Nucleus accumbens (tissue), 56 donors: ENCODE results near the gene CYP27C1.

Experiments
- DNase-seq, 56 donors: peaks; one replicate each; lab custom pipeline; 2025; lab: John Stamatoyannopoulos, UW

CYP27C1 gene

DNA sequence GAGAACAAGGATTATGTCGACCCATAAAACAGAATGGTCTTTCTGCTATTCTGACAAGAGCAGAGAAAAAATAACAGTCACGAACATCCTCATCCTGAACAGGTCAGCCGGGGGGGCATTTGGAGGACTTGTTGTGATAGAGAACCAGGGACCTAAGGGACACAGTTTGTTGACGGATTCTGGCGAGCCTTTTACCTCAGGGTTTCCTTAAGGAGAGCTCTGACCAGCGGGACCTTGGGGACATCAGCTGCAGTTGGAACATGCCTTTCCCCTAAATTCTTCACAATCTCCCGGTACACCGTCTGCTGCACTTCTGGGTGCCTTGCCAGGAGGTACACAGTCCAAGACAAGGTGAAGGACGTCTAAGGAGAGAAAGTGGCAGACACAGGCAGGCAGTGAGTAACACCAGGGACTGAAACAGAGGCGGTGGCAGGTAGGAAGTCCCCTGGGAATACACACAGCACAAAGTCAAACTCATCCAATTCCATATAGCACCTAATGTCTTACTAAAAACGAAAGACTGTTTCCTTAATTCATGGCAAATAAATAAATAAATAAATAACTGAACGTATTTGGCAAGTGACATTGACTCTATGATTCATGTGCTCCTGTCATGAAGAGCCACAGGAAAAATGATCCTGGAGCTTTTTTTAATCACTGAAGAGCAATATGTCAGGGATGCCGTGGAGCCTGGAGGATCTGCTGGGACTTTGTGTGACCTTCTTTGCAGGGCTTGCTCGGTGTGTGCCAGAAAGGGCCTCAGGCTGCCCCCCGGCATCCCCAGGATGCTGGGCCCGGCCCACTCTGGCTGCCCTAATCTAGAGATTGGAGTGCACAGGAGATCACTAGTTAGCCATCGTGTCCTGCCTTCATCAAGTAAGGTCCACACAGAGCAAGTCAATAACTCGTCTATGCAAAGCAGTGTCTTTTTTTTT, 24.7 kb downstream of the CYP27C1 start:
- no peak for DNase-seq

DNA sequence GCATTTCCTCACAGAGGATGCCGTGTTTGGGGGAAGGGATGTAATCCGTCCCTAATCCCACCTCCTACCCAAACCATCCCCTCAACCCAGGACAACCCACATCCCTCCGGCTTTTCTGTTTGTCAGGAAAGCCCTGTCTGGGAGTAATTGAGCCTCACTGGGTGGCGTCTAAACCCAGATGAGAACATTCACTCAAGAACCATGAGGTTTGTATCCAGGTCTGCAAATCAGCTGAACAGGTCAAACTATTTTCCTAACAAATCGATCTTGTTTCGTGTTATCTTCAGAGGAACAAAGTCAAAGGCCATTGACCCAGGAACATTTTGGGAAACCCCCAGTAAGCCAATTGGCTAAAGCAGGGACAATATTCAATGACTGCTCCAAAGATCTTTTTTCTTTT, 25.7 kb downstream of the CYP27C1 start:
- DNase-seq, result no peak

DNA sequence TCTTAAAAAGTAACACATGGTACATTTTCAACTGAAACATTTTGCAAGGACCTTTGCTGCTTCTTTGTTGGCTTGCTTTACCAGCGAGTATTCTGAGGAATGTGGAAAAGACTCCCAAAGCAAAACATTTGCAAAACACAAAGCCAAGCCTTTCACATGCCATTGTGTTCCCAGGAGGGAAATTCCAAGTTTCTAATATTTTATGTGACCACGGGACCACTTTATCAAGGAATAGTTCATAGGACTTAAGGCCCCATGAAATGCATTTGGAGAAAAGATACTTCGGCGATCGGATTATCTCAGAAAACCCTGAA, 26.2 kb downstream of the CYP27C1 start:
- DNase-seq, result no peak

DNA sequence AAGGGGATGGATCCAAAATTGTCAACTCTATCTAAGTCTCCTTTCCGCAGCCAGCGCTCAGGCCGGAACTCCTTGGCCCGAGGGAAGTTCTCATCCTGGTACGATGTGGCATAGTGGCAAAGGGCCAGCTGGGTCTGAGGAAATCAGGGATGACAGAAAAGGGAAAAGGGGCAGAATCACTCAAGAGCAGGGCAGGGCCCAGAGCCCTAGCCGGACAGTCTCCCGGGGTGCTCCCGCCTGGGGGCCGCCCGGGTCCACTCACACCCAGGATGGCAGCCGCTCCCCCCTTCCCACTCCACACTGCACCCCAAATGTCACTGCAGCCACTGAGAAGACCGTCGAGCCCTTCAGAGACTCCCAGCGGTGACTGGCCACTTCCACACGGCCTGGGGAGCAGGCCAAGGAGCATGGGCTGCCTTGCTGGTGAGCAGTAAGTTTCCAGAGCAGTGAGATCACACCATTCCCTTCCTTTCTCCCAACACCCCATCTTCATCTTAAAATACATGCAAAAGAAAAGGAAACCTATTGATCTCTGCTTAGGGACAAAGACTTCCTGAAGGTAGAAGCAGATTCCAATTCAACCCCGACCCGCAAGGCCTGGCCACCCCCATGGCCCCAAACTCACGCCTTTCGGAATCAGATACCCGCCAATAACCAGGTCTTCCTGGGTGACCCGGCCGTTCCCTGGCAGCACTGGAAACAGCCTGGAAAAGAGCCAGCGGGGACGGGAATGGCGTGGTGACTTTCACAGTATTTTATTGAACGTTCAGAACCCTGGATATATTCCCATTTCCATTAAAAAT, 26.7 kb downstream of the CYP27C1 start:
- no peak for DNase-seq

DNA sequence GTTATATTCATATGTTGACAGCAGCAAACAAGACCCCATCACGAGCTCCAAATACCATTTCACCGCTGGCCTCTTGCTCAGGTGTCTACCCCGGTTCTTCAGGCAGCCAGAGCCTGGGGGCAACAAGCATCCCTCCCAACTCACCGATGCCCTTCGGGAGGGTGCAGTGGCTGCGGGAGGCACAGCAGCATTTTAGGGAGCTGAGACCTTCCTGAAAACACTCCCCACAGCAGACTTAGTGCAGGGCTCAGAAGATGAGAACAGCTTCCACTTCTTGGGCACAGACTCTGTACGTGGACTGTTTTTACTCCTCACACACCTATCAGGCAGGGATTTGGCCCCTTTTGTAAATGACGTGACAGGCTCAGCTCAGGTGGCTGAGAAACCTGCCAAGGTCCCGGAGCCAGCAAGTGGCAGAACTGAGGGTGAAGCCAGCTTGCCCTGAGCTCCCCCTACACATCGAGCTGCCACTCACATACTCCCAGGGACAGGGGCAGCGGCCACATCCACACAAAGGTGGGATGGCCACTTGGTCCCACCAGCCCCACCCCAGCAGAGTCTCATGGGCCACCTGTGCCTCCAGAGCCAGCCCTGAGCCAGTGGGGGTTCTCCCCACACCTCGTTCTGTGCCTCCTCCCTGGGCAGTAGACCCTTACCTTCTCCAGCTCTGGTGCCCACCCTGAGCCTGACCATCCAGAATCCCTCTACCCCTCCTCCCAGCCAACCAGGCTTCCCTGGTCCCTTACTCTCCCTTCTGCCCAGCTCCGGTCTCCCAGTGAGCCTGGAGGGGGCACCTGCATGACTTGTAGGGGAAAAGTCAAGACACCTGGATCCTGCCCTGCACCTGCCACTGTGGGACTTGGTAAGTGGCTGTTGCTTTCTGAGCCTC, 28.5 kb downstream of the CYP27C1 start:
- no peak for DNase-seq

DNA sequence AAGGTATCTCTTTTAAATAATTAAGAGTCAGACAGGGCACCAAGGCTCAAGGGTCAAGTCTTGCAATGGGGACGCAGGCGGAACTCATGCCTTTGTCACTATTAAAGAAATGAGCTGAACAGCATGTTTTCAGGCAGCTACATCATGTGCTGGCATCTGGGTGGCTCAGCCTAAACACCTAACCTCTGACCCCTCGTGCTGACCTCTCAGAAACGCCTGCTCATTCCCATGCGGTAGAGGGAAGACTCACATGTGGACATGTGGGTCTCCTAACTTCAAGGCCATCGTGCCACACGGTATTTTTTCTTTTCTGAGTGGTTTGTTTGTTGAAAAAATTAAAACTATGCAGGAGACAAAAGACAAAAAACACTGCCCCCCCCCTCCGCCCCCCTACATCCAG, 31.3 kb downstream of the CYP27C1 start:
- no peak for DNase-seq

DNA sequence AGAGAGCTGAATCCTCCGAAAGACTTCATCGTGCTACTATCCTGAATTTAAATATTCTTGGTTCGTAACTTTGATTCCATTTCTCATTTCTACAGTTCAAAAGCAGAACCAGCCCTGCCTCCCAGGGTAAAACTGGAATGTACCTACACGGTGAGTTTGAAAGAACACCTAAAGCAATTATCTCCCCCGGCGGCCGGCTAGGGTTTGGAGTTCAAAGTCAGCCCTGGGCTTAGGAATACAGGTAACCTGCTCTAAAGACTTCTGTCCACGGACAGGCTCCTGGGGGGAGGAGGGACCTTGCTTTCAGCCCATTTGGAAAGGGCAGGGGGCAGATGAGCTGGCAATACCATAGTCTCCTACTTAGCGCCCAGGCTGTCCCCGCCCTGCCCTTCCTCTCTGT, 32.3 kb downstream of the CYP27C1 start:
- DNase-seq, result no peak

DNA sequence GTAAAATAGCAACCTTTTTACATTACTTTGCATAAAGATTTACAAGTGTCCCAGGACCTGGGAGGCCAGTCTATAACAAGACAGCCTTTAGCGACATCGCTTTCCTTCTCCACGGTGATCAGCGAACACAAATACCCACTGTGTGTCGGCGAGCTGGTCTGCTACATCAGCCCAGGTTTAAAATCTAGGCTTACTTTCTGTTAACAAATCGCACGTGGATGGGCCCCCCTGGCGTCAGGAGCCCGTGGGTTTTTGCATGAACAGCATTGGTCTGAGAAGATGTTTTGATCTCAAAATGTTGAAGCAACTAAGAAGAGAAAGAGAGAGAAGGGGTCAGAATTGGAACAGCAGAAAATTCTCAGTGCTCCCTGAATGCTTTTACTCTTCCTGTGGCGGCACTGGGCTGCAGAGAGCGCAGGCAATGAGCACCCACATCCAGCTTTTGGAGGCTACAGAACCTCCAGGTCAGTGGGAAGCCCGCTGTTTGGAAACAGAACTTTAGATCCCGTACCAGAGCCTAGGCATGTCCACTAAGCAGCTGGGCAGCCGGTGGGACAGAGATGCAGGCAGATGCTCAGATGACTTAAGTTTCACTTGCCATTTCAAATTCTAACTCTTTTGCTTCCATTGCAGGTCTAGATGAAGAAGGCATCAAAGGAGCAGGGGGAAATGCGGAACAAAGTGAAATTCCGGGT, 32.9 kb downstream of the CYP27C1 start:
- DNase-seq, result no peak

DNA sequence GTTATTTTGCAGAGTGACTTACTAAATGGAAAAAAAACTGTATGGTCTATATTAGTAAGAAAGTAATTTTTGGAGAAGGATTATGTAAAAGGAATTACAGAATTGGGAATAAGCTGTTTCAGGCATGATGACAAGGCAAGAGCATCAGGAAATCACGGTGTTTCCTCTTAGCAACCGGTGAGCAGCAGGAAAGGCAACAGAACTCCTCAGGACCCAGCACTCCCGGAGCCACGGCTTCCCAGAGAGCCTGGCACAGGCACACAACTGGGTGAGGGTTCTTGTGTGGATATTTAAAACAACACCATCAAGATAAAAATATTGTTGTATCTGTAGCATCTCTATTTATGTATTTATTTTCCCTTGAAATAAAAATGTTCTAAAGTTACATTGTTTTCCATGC, 34.4 kb downstream of the CYP27C1 start:
- DNase-seq, result peak in 1 of 56 donors; percentile 17

DNA sequence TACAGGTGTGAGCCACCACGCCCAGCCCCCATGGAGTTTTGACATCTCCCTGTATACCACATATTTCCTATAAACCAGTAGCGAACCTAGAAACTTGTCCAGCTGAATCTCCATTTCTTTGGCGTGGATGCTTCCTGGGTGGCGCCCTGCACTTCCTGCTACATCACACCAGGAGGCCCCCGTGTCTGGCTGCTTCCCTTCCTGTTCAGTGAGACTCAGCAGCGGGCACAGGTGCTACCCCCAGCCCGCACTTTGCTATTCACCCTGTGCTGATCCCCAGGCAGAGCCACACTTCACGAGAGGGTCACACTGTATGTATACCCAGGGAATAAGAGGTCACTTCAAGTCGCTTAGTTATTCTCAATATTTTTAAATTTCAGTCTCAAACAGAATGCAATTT, 35.0 kb downstream of the CYP27C1 start:
- no peak for DNase-seq

DNA sequence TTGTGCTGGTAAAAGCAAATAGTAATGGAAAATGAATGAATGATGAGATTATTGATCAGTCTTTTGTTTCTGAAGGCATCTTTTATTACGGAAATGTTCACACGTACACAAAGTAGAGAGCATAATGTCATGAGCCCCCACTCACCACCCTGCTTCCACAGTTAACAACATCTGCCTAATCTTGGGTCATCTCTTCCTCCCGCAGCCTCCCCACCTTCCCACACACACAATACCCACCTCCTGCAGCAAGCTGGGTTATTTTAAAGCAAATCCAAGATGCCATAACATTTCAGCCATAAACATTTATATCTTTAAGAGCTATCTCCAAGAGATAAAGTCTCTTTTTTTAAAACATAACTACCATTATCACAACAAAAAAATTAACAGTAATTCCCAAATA, 36.3 kb downstream of the CYP27C1 start:
- DNase-seq, result no peak

DNA sequence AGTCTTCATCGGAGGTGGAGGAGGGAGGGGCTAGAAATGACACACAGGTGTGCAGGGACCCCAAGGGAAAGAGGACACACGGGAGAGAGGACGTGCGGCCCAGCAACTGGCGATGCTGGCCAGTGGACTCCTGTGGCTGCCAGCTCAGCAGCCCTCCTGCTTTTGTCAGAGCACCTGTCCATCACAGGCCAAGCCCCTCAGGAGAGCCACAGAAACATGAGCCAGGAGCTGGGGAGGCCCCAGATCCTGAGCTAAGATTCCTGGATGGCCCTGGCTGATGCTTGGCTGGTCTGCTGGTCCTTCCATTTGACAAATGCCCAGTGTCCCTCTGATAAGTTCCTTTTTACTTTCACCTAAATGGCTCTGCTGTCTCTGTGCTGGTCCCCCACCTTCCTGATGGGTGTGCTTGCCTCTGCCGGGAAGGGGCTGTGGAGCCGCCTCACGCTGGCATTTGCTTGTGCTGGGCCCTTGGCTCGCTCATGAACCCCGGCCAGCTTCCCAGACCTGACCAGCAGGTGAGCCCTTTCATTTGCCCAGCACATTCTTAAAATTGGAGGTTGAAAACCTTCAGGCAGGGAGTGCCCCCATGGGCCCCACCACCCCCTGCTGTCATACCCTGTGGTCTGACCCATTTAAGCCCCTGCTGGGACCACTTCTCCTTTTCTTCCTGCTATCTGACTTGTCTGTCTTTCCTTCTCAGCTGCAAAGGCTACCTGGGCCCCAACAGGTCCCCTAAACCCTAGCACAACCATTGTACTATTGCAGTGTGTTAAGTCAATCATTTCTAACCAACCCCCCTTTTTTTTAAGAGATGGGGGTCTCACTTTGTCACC, 37.3 kb downstream of the CYP27C1 start:
- DNase-seq, result no peak

DNA sequence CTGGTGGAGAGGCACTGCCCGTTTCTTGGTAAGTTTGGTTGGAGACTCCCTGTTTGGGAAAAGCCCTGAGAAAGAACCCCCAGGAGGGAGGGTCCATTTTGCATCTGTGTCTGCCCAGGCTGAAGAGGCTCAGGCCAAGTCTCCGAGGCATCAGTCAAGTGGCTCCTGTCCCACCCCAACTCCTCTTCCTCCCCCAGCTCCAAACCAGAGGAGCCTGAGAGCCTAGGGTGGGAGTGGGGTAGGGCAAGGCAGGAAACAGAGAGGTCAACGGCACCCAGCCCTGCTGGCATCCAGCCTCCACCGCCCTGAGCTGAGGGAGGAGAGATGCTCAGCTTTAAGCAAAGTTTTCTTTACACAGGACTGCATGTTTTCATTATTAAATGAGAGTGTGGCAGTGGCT, 38.2 kb downstream of the CYP27C1 start:
- DNase-seq, result no peak

DNA sequence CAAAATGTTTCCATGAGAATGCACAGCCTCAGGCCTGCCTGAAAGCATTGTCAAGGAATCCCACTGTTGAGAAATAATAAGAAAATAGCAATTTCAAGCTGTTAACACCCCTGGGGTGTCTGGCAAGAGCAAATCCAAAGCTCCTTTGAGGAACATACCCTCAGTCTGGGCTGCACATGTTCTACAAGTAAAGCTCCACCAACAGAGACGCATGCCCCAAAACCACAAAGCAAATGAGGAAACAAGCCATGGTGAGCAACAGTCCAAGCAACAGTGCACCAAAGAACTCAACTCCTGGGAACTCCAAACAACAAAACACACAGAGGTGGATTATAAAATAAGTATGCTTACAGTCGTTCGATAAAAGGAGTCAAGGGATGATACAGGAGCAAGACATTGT, 40.3 kb downstream of the CYP27C1 start:
- peak in 1 of 56 donors; percentile 12 for DNase-seq

DNA sequence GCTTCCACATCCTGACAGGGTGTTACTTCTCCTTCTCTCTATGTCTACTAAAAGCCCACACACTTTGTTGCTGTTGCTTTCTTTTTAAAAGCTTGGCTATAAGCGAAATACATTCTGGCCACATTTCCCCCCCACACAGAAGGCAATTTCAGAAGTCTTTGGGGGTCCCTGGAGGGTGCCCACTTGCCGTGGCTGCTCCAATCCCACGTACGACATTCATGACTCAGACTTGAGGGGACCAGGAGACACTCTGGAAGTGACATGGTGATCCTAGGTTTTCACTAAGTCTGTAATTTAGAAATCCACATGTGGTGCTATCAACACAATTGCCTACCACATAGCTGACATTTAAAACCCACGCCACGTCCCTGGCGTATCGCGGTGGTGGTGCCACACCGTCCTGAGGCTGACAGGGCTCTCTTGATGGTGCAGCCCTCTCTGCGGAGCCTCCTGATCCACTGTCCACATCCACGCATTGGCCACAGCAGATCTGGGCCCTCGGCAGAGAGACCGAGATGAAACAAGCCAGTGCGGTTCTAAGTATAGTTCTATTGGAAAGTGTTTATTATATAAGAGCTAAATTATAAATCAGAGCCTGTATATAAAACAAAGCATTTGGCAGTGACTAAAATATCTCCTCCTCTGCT, 42.4 kb downstream of the CYP27C1 start:
- no peak for DNase-seq

DNA sequence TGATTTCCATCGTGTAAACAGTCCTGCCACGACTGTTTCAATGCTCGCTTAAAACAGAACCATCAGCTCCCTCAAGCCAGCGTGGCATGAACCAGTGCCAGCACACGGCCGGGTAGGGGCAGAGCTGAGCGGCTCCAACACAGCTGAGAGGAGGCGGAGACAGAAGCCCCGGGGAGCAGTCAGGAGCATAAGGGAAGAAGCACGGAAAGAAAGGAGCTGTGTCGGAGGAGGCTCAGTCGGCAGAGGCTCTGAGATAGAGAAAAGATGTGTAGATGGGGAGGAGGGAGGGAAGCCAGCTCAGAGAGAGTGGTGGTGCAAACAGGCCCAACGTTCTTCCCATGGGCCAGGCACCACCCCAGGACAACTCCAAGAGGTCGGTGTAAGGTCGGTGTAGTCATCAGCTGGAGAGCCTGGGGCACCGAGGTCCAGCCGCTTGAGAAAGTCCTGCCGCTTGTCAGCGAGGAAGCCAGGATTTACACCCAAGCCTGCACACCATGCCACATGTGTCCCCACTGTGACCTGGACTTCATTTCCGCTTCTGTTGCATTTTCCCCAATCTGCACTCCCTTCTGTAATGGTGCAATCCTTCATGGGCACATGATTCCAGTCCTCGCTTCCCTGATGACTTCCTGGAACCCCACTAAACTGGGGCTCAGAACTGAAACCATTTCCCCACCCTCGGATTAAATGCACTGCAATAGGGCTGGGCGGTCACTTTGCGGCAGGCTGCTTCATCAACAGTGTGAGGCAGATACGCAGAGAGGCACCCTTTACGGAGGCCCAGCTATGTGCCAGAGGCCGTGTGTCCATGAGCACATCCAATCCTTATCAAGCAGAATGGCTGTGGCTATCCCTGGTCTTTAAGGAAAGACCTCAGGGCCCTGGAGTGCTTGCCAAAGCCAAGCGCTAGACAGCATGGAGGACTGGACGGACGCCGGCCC, 43.5 kb downstream of the CYP27C1 start:
- DNase-seq, result peak in 40 of 56 donors; percentile 16 to 81 (median 48)

DNA sequence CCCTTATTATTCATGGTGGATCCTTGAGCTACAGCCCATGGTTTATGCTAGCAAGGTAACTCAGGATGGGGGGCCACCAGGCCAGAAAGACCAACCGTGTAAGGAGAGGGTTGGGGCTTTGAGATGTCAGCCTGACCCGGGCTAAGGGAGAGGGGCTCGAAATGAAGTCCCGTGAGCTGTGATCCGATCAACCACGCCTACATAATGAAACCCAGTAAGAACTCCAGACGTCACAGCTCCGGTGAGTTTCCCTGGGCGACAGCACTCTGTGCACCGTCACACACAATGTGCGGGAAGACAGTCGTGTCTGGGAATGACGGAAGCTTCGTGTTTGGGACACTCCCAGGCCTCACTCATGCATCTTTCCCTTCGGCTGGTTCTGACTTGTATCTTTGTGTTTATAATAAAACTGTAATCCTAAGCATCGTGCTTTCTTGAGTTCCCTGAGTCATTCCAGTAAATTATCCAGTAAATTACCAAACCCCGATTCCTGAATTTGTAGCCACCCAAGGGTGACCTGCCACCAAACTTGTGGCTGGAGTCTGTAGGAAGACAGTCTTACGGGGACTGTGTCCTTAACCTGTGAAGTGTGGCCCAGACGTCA, 44.2 kb downstream of the CYP27C1 start:
- peak in 11 of 56 donors; percentile 21 to 58 (median 41) for DNase-seq
